Mesenchymal stem cell (in vitro differentiated cells and primary cell): ENCODE data around the gene ZFYVE26.

Experiments used
- DNase-seq: peaks from one replicate; pipeline ENCODE4 v3.0.0-alpha.2; 2013
- H2AFZ ChIP-seq: one replicate; pipeline ENCODE4 v1.6.1; 2013; ENCODE audit warnings: low read depth, mild to moderate bottlenecking, control low read depth, inconsistent platforms, low read length, moderate library complexity
- H2AK5ac ChIP-seq: 2 replicates; pipeline ENCODE4 v1.6.1; 2013; ENCODE audit warnings: low read length, moderate library complexity, mild to moderate bottlenecking, inconsistent platforms; ENCODE audit not compliant: severe bottlenecking
- H2BK120ac ChIP-seq: one replicate; pipeline ENCODE4 v1.6.1; 2013; ENCODE audit warnings: low read depth, mild to moderate bottlenecking, inconsistent platforms, low read length, moderate library complexity
- H2BK12ac ChIP-seq, 2 experiments: one replicate each; pipeline ENCODE4 v1.6.1; 2013; ENCODE audit warnings: inconsistent platforms in 2 of 2, low read length in 2 of 2, mild to moderate bottlenecking in 2 of 2, moderate library complexity in 2 of 2, control low read depth in 1 of 2
- H2BK15ac ChIP-seq: one replicate; pipeline ENCODE4 v1.6.1; 2013; ENCODE audit warnings: mild to moderate bottlenecking, low read depth, inconsistent platforms; ENCODE audit not compliant: poor library complexity, severe bottlenecking
- H2BK5ac ChIP-seq: 2 replicates; pipeline ENCODE4 v1.6.1; 2013; ENCODE audit warnings: low read depth, mild to moderate bottlenecking, low read length, control low read depth, inconsistent platforms; ENCODE audit not compliant: poor library complexity, severe bottlenecking
- H3K14ac ChIP-seq, 2 experiments: one replicate each; pipeline ENCODE4 v1.6.1; 2013; ENCODE audit warnings: inconsistent platforms in 2 of 2, low read length in 2 of 2, control low read depth in 1 of 2, mild to moderate bottlenecking in 1 of 2, moderate library complexity in 1 of 2
- H3K18ac ChIP-seq, 2 experiments: one replicate each; pipeline ENCODE4 v1.6.1; 2013; ENCODE audit warnings: inconsistent platforms in 2 of 2, low read length in 2 of 2, control low read depth in 1 of 2, low read depth in 1 of 2, mild to moderate bottlenecking in 1 of 2
- H3K23ac ChIP-seq, 2 experiments: one replicate each; pipeline ENCODE4 v1.6.1; 2013; ENCODE audit warnings: inconsistent platforms in 2 of 2, low read length in 2 of 2, mild to moderate bottlenecking in 2 of 2, moderate library complexity in 2 of 2, control low read depth in 1 of 2
- H3K27ac ChIP-seq: 2 replicates; pipeline ENCODE4 v1.5.1; 2013; ENCODE audit warnings: mild to moderate bottlenecking, moderate library complexity, low read length, control low read depth, inconsistent platforms; ENCODE audit not compliant: poor library complexity, severe bottlenecking
- H3K27me3 ChIP-seq, 2 experiments: 2 replicates each; pipeline versions ENCODE4 v1.6.1 to v1.7.0; 2013; ENCODE audit warnings: low read length in 2 of 2, mild to moderate bottlenecking in 2 of 2, moderate library complexity in 2 of 2, control low read depth in 1 of 2, inconsistent platforms in 1 of 2; ENCODE audit not compliant: control insufficient read depth in 1 of 2, insufficient read depth in 1 of 2
- H3K36me3 ChIP-seq, 2 experiments: 2 replicates each; pipeline versions ENCODE4 v1.6.1 to v1.7.0; 2013; ENCODE audit warnings: low read length in 2 of 2, control low read depth in 1 of 2, inconsistent platforms in 1 of 2, low read depth in 1 of 2, mild to moderate bottlenecking in 1 of 2; ENCODE audit not compliant: insufficient read depth in 2 of 2, control insufficient read depth in 1 of 2
- H3K4ac ChIP-seq, 2 experiments: one replicate each; pipeline ENCODE4 v1.6.1; 2013; ENCODE audit warnings: inconsistent platforms in 2 of 2, low read length in 2 of 2, mild to moderate bottlenecking in 2 of 2, moderate library complexity in 2 of 2, control low read depth in 1 of 2, low read depth in 1 of 2
- H3K4me1 ChIP-seq: 2 replicates; pipeline ENCODE4 v1.6.1; 2013; ENCODE audit warnings: low read depth, low read length, control low read depth; ENCODE audit not compliant: control insufficient read depth, insufficient read depth
- H3K4me2 ChIP-seq: 2 replicates; pipeline ENCODE4 v1.6.1; 2013; ENCODE audit warnings: low read length, mild to moderate bottlenecking, inconsistent platforms; ENCODE audit not compliant: poor library complexity, severe bottlenecking
- H3K4me3 ChIP-seq, 2 experiments: 2 replicates each; pipeline versions ENCODE4 v1.5.1 to v1.7.0; 2013; ENCODE audit warnings: low read length in 2 of 2, mild to moderate bottlenecking in 2 of 2, control low read depth in 1 of 2, low read depth in 1 of 2; ENCODE audit not compliant: insufficient read depth in 1 of 2
- H3K79me1 ChIP-seq: replicated peaks from 2 replicates; pipeline ENCODE4 v1.6.1; 2013; ENCODE audit warnings: mild to moderate bottlenecking, control low read depth, low read length, inconsistent platforms; ENCODE audit not compliant: poor library complexity, severe bottlenecking
- H3K9ac ChIP-seq: 2 replicates; pipeline ENCODE4 v1.7.0; 2013; ENCODE audit warnings: mild to moderate bottlenecking, low read length, moderate library complexity
- H3K9me3 ChIP-seq: 2 replicates; pipeline ENCODE4 v1.7.0; 2013; ENCODE audit warnings: mild to moderate bottlenecking, low read length; ENCODE audit not compliant: control insufficient read depth
- H4K8ac ChIP-seq: one replicate; pipeline ENCODE4 v1.6.1; 2013; ENCODE audit warnings: inconsistent platforms, mild to moderate bottlenecking, low read length, moderate library complexity
- H4K91ac ChIP-seq: one replicate; pipeline ENCODE4 v1.6.1; 2013; ENCODE audit warnings: mild to moderate bottlenecking, low read length, inconsistent platforms
- WGBS: methylation state at CpG from one replicate; pipeline ENCODE4 v1.1.7; 2013; ENCODE audit warnings: mixed read lengths; 5-methylcytosine and 5-hydroxymethylcytosine counted together

Gene ZFYVE26

DNA sequence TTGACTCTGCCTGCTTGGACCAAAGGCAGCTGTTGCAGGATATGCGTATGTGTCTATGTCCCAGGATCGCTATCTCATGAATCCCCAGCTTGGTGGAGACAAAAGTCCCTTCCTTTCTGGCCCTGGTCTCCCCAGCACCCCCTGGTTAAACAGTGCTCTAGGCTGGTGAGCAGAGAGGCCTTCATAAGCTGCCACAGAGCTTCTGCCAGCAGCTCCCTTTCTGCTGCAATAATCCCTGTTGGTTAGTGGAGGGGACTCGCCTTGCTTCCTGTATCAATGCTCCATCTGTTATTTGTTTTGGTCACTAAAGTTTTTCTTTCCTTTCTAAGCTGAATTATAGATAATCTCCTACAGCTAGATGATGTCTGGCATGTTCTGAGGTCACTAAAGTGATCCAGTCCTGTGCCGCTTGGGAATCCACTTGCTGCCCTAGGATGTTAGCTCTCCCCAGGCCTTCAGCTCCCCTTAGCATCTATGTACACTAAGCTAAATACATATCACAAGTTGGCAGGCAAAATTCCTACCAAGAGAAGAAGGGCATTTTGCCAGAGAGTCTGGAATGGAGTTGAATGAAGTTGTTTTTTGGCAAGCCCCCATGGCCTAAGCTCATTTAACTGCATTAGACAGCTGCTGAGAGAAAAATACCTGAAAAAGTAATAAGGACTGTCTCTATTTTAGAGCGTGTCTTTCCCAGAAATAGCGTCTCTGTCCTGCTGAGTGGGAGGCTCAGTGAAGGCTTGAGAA is 66.9 kb downstream of the ZFYVE26 start:
- no peaks in the 10 kb centered on the region for H3K27me3 ChIP-seq

DNA sequence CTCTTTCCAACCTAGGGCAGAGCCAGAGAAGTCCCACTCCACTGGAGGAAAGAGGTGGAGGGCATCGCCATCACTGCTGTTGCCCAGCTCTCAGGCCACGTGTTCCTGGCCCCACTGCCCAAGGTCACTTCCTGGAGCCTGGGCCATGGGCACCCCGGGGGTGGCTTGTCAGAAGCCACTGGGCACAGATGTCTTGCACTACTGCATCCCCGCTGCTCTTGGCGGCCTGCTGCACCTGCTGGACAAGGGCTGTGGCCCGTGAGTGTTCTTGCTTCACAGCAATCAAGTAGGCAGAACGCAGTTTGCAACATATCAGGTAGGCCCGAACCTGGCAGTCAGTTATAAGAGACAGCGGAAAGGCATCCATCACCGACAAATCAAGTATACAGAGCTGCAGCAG is 68.1 kb downstream of the ZFYVE26 start:
- no peak overlapping the region for H3K4ac ChIP-seq
- no peak overlapping the region for H3K18ac ChIP-seq
- no peak overlapping the region for H3K9ac ChIP-seq
- no peak overlapping the region for H3K14ac ChIP-seq
- no peak overlapping the region for H3K4me2 ChIP-seq
- no peak overlapping the region for H3K23ac ChIP-seq
- H3K4me1 ChIP-seq: peaks cover 2% of the 10 kb centered on the region
- H2BK120ac ChIP-seq: no peak overlapping the region
- no peak overlapping the region for H3K27ac ChIP-seq
- peaks cover 45 to 71% of the 10 kb centered on the region in 2 experiments for H3K36me3 ChIP-seq
- H3K79me1 ChIP-seq: no peaks in the 10 kb centered on the region
- no peaks in the 10 kb centered on the region for H3K9me3 ChIP-seq
- H3K4me3 ChIP-seq: no peak overlapping the region
- no peak for DNase-seq
- H2BK15ac ChIP-seq: no peak overlapping the region
- H2BK5ac ChIP-seq: no peak overlapping the region
- no peak overlapping the region for H2AK5ac ChIP-seq
- H4K91ac ChIP-seq: no peak overlapping the region
- H2BK12ac ChIP-seq: no peak overlapping the region
- H3K27me3 ChIP-seq: no peaks in the 10 kb centered on the region
- WGBS: 94% methylated on average over 10 of the region's 10 CpGs
- H4K8ac ChIP-seq: no peak overlapping the region
- H2AFZ ChIP-seq: no peak overlapping the region

More for the DNA sequence above, 66.9 kb downstream of the ZFYVE26 start:
- H3K27ac ChIP-seq: no peak overlapping the region
- WGBS: 97% methylated on average over 5 of the region's 6 CpGs
- H3K9ac ChIP-seq: no peak overlapping the region
- H3K4ac ChIP-seq: no peak overlapping the region
- H4K91ac ChIP-seq: no peak overlapping the region
- H4K8ac ChIP-seq: no peak overlapping the region
- DNase-seq: no peak
- no peak overlapping the region for H2BK120ac ChIP-seq
- peaks cover 2% of the 10 kb centered on the region for H3K4me1 ChIP-seq
- H3K4me2 ChIP-seq: no peak overlapping the region
- no peak overlapping the region for H3K23ac ChIP-seq
- peaks cover 50 to 83% of the 10 kb centered on the region in 2 experiments for H3K36me3 ChIP-seq
- no peak overlapping the region for H3K18ac ChIP-seq
- no peak overlapping the region for H3K4me3 ChIP-seq
- H3K14ac ChIP-seq: no peak overlapping the region
- no peak overlapping the region for H2BK15ac ChIP-seq
- H2BK5ac ChIP-seq: peak overlapping the region; percentile 1
- H3K79me1 ChIP-seq: no peaks in the 10 kb centered on the region
- H2AFZ ChIP-seq: no peak overlapping the region
- H2AK5ac ChIP-seq: no peak overlapping the region
- H3K9me3 ChIP-seq: no peaks in the 10 kb centered on the region
- no peak overlapping the region for H2BK12ac ChIP-seq

DNA sequence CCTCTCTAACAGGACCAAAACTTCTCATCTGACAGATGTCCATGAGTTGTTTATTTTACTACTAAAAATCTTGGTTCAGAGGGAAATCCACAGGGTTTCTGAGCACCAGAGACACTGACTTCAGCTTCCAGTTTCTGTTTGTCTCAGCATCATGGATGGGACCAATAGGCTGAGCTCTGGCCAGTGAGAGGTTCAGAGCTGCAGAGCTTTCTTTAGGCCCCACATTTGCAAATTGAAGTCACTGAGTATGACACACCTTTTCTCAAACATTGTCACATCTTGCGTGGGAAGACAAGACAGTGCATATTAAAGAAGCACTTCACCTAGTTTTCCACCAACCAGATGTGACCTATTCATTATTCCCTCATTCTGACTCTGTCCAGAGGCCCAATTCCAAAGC is 69.5 kb downstream of the ZFYVE26 start:
- WGBS: 100% methylated on average over 1 of the region's 1 CpG
- Histone ChIP-seq H3K23ac (no peak overlapping the region), H3K4me2 (no peak overlapping the region)

DNA sequence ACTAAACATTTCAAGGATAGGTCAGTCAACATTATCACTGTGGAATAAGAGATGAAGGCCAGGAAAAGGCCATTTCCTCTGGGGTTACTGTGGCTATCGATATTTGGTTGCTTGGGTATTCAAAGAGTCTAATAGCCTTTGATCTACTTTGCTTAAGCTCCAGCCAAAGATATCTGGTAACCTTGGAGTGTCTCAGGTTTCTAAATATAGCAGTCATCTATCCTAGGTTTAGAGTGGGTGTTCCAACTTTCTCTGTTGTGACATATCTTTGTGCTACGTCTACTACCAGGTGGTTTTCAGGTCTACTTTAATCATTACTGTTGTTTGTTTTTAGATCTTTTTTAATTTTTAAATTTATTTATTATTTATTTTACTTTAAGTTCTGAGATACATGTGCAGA is 72.3 kb downstream of the ZFYVE26 start:
- no peak overlapping the region for H2BK120ac ChIP-seq
- H3K4me1 ChIP-seq: no peaks in the 10 kb centered on the region
- no peaks in the 10 kb centered on the region for H3K9me3 ChIP-seq
- no peak overlapping the region for H2BK5ac ChIP-seq
- no peak overlapping the region for H3K27ac ChIP-seq
- DNase-seq: no peak
- H3K79me1 ChIP-seq: no peaks in the 10 kb centered on the region
- no peak overlapping the region for H2AK5ac ChIP-seq
- H3K4me3 ChIP-seq: no peak overlapping the region
- peaks cover 0 to 10% of the 10 kb centered on the region in 2 experiments for H3K27me3 ChIP-seq
- H3K14ac ChIP-seq: no peak overlapping the region
- 85% methylated on average over 1 of the region's 2 CpGs for WGBS
- H2BK15ac ChIP-seq: no peak overlapping the region
- H4K8ac ChIP-seq: no peak overlapping the region
- H3K9ac ChIP-seq: no peak overlapping the region
- no peak overlapping the region for H4K91ac ChIP-seq
- H3K18ac ChIP-seq: no peak overlapping the region
- H3K4me2 ChIP-seq: no peak overlapping the region
- H3K36me3 ChIP-seq: peaks cover 12 to 30% of the 10 kb centered on the region in 2 experiments
- H3K23ac ChIP-seq: no peak overlapping the region
- H3K4ac ChIP-seq: no peak overlapping the region
- H2BK12ac ChIP-seq: no peak overlapping the region
- H2AFZ ChIP-seq: no peak overlapping the region

More for the DNA sequence above, 69.5 kb downstream of the ZFYVE26 start:
- no peaks in the 10 kb centered on the region for H3K4me1 ChIP-seq
- H2AK5ac ChIP-seq: no peak overlapping the region
- no peaks in the 10 kb centered on the region for H3K9me3 ChIP-seq
- H3K4ac ChIP-seq: no peak overlapping the region
- H4K8ac ChIP-seq: no peak overlapping the region
- no peak for DNase-seq
- H2BK5ac ChIP-seq: no peak overlapping the region
- H2BK120ac ChIP-seq: no peak overlapping the region
- no peak overlapping the region for H2BK12ac ChIP-seq
- no peak overlapping the region for H3K4me3 ChIP-seq
- no peaks in the 10 kb centered on the region for H3K79me1 ChIP-seq
- peaks cover 34 to 57% of the 10 kb centered on the region in 2 experiments for H3K36me3 ChIP-seq
- no peak overlapping the region for H2BK15ac ChIP-seq
- H3K9ac ChIP-seq: no peak overlapping the region
- H2AFZ ChIP-seq: no peak overlapping the region
- no peak overlapping the region for H4K91ac ChIP-seq
- no peak overlapping the region for H3K27ac ChIP-seq
- no peak overlapping the region for H3K18ac ChIP-seq
- peaks cover 0 to 7% of the 10 kb centered on the region in 2 experiments for H3K27me3 ChIP-seq
- no peak overlapping the region for H3K14ac ChIP-seq
